Natural killer cell (primary cell): ENCODE data around the gene FAR2. TPM values are rescaled to one million over a fixed set of nuclear protein-coding genes. Genes with fewer than 3 reads are reported as not detected.

Experiments used
- ATAC-seq, 3 donors: fragments of 150-1000 bp in 2 of 3; fragments of 200-7000 bp in 1 of 3; cut with Tn5 transposase; 1 replicate in 1 of 3; 2 replicates in 2 of 3; pipeline ENCODE4 v1.10.0; 2021; ENCODE audit warnings: mild to moderate bottlenecking in 2 of 3, moderate library complexity in 2 of 3
- DNase-seq, 2 donors: peaks; one replicate each; pipeline versions ENCODE4 v3.0.0 to v3.0.0-alpha.2; 2013 to 2021; ENCODE audit warnings: mixed read lengths in 1 of 2
- H3K27ac ChIP-seq: one replicate; pipeline ENCODE4 v1.5.1; 2013; ENCODE audit warnings: mild to moderate bottlenecking, low read length
- H3K27me3 ChIP-seq: one replicate; pipeline ENCODE4 v1.6.1; 2013; ENCODE audit warnings: low read length; ENCODE audit not compliant: control insufficient read depth, insufficient read depth
- H3K36me3 ChIP-seq: one replicate; pipeline ENCODE4 v1.6.1; 2013; ENCODE audit warnings: low read length; ENCODE audit not compliant: control insufficient read depth, insufficient read depth
- H3K4me1 ChIP-seq: one replicate; pipeline ENCODE4 v1.6.1; 2013; ENCODE audit warnings: low read length; ENCODE audit not compliant: control insufficient read depth, insufficient read depth
- H3K4me3 ChIP-seq: one replicate; pipeline ENCODE4 v1.5.1; 2013; ENCODE audit warnings: low read length
- H3K9me3 ChIP-seq: one replicate; pipeline ENCODE4 v1.6.1; 2013; ENCODE audit warnings: low read length; ENCODE audit not compliant: control insufficient read depth, insufficient read depth
- H3K27ac Mint-ChIP-seq, 2 donors: one replicate each; pipeline ENCODE4 v1.8.0; 2022; ENCODE audit warnings: mild to moderate bottlenecking in 2 of 2, mixed read lengths in 2 of 2, moderate library complexity in 1 of 2
- H3K27me3 Mint-ChIP-seq, 2 donors: one replicate each; pipeline ENCODE4 v1.8.0; 2022; ENCODE audit warnings: low read depth in 2 of 2, mixed read lengths in 2 of 2
- H3K36me3 Mint-ChIP-seq: one replicate; pipeline ENCODE4 v1.8.0; 2022; ENCODE audit warnings: mixed read lengths
- H3K4me1 Mint-ChIP-seq, 2 donors: one replicate each; pipeline ENCODE4 v1.8.0; 2022; ENCODE audit warnings: mixed read lengths in 2 of 2
- H3K4me3 Mint-ChIP-seq: one replicate; pipeline ENCODE4 v1.8.0; 2022; ENCODE audit warnings: mild to moderate bottlenecking, moderate library complexity, mixed read lengths
- H3K9me3 Mint-ChIP-seq, 2 donors: one replicate each; pipeline ENCODE4 v1.8.0; 2022; ENCODE audit warnings: mixed read lengths in 2 of 2
- CTCF ChIP-seq: fragments of 200-600 bp; IDR thresholded peaks from one replicate; pipeline ENCODE4 v1.8.0; 2022; ENCODE audit warnings: antibody characterized with exemption
- WGBS: methylation state at CpG from one replicate; pipeline ENCODE4 v1.1.7; 2013; ENCODE audit warnings: missing lambda C conversion rate; ENCODE audit not compliant: insufficient coverage; 5-methylcytosine and 5-hydroxymethylcytosine counted together
- intact Hi-C: fragments of 100-400 bp; cut with micrococcal nuclease; formaldehyde crosslinking; loops from one replicate; pipeline ENCODE4 v1.14.2; 2022
- total RNA-seq, 4 donors: library from RNA; stranded (reverse); fragments of 120-200 nt in 1 of 4; gene quantifications; one replicate each; pipeline versions ENCODE4 v1.2.3 to v1.2.4, GENCODE V29; 2013 to 2022

FAR2 gene
- total RNA-seq, 3 donors from 2014 or later (not counting 1 experiment from before 2014, with no cell fraction given), result 1.5 to 3.5 (median 1.7) TPM

- no peaks in the 10 kb centered on the region for H3K4me1 Mint-ChIP-seq
- no peaks in the 10 kb centered on the region for H3K36me3 ChIP-seq
- intact Hi-C loops, result no loop called here
- H3K27me3 ChIP-seq, result no peaks in the 10 kb centered on the region
- ATAC-seq (no peak), DNase-seq (no peak)
- H3K9me3 ChIP-seq, result no peaks in the 10 kb centered on the region
- H3K4me3 ChIP-seq, result no peak overlapping the region
- no peaks in the 10 kb centered on the region for H3K27me3 Mint-ChIP-seq
- 94% methylated on average over 2 of the region's 3 CpGs for WGBS
- no peak overlapping the region for H3K27ac ChIP-seq
- H3K4me3 Mint-ChIP-seq, result no peak overlapping the region
- no peak for TF ChIP-seq CTCF
- H3K4me1 ChIP-seq, result no peaks in the 10 kb centered on the region
- no peaks in the 10 kb centered on the region for H3K9me3 Mint-ChIP-seq
- H3K36me3 Mint-ChIP-seq, result no peaks in the 10 kb centered on the region
- H3K27ac Mint-ChIP-seq, result no peak overlapping the region
These were observed 129.8 kb downstream of the FAR2 start for GRCh38 chr12:29278673-29279420.

- H3K9me3 Mint-ChIP-seq, result no peaks in the 10 kb centered on the region
- DNase-seq (no peak), ATAC-seq (no peak)
- no peaks in the 10 kb centered on the region for H3K4me1 ChIP-seq
- no peaks in the 10 kb centered on the region for H3K27me3 ChIP-seq
- H3K4me3 ChIP-seq, result no peak overlapping the region
- no peak overlapping the region for H3K4me3 Mint-ChIP-seq
- H3K27ac ChIP-seq, result no peak overlapping the region
- TF ChIP-seq CTCF, result no peak
- H3K36me3 Mint-ChIP-seq, result no peaks in the 10 kb centered on the region
- no peaks in the 10 kb centered on the region for H3K9me3 ChIP-seq
- no peaks in the 10 kb centered on the region for H3K4me1 Mint-ChIP-seq
- intact Hi-C loops, result no loop called here
- H3K27ac Mint-ChIP-seq, result no peak overlapping the region
- H3K27me3 Mint-ChIP-seq, result no peaks in the 10 kb centered on the region
- 74% methylated on average over 5 of the region's 5 CpGs for WGBS
- no peaks in the 10 kb centered on the region for H3K36me3 ChIP-seq
These were observed 132.4 kb downstream of the FAR2 start for GRCh38 chr12:29281371-29282005.

- Mint-ChIP-seq H3K4me1 (no peaks in the 10 kb centered on the region), H3K4me3 (no peak overlapping the region), H3K36me3 (no peaks in the 10 kb centered on the region), H3K27me3 (no peaks in the 10 kb centered on the region), H3K9me3 (no peaks in the 10 kb centered on the region), H3K27ac (no peak overlapping the region)
- H3K27ac ChIP-seq, result no peak overlapping the region
- H3K36me3 ChIP-seq, result no peaks in the 10 kb centered on the region
- no peak for TF ChIP-seq CTCF
- H3K9me3 ChIP-seq, result no peaks in the 10 kb centered on the region
- H3K27me3 ChIP-seq, result no peaks in the 10 kb centered on the region
- ATAC-seq (no peak), DNase-seq (no peak)
- intact Hi-C loops, result no loop called here
- no peak overlapping the region for H3K4me3 ChIP-seq
- WGBS, result 79% methylated on average over 1 of the region's 2 CpGs
- H3K4me1 ChIP-seq, result no peaks in the 10 kb centered on the region
These were observed 133.1 kb downstream of the FAR2 start for GRCh38 chr12:29282031-29282816.
